ENCODE results near the gene NTMT2.

NTMT2 gene

GRCh38 chr1:170214117-170215032, 68.6 kb downstream of the NTMT2 start:
- DNase-seq = no peak

DNA sequence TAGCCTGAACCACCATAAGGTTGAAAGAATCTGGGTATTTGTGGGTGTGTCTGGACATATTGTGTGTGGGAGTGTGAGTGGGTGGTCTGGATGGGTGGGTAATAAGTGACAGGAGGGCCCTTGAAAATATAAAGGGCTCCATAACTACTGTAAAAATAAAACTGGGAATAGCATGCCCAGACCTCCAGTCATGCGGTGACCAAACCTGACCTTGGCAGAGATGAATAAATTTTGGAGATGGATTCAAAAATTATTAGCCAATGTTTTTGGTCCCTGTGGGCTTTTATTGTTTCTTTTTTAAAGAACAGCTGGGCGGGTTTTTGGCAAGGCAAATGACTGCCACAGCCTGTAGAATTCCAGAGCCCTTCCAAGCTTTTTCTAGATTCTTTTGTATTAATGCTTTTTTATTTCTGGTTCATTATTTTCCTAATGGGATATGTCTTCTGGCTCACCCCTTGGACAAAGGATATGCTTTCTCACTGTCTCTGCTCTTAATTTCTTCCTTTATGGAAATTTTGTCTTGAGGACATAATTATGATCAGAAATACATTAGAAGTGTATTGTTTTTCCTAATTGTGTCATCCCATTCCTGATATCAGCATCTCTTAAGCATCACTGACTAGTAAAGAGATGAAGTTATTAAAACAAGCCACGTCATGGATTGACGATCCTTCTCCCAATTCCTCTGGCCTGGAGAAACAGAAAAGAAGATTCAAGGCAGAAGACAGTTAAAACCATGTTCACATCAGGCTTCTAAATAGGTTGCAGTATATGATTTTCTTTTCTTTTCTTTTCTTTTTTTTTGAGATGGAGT, 69.5 kb downstream of the NTMT2 start:
- DNase-seq = no peak

DNA sequence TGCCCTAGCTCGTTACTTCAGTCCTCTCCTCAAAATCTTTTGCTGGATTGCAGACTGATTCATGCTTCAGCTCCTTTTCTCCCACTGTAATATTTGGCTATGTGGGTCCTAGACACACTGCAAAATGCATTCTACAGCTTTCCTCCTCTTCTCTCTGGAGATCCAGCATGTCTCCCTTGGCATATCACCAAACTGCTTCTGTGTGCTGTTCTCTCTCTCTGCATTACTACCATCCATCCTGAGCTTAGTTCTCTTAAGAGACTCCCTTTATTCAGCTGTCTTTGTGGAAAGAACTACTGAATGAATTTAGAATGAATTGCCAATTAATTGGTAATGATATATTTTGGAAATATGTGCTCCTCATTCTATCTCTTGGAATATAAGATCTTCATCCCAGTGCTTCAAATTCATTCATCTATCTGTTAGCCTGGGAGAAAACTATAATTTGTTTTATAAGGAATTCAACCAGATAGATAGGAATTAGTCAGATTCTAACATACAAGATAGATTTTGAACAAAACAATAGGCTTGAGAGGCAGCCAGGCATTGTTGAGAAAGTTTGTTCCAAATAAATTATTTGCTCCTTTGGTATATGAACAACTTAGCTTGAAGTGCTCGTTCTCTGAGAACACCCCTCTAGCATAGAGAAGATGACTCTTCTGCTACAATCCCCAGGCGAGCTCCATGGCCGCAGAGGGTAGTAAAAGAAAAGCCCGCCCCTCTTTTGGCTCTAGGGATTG, 71.9 kb downstream of the NTMT2 start:
- no peak for DNase-seq

- DNase-seq = no peak
Measured at GRCh38 chr1:170218257-170218650, 72.5 kb downstream of the NTMT2 start.
